Adrenal gland (tissue), 5 donors: ENCODE measurements around the gene TM4SF4.

Experiments used
- CTCF ChIP-seq, 6 experiments: fragments of 450-650 bp in 4 of 6; fragments of 200-600 bp in 2 of 6; sonication (generic) in 1 of 6; IDR thresholded peaks; 1 replicate in 5 of 6; 2 replicates in 1 of 6; pipeline versions ENCODE4 v1.5.1 to v1.8.0; 2016 to 2021; ENCODE audit warnings: antibody characterized with exemption in 6 of 6, mild to moderate bottlenecking in 2 of 6, moderate library complexity in 1 of 6
- POLR2A ChIP-seq, 2 donors: fragments of 450-650 bp; IDR thresholded peaks; one replicate each; pipeline ENCODE4 v1.6.1; 2017; ENCODE audit warnings: antibody characterized with exemption in 2 of 2, mild to moderate bottlenecking in 2 of 2, moderate library complexity in 1 of 2
- donor health status: DM: no; HTN: no; CAD: no.

GRCh38 chr3:149449182-149449581 is 25.3 kb upstream of the TM4SF4 start:
- TF ChIP-seq CTCF (IDR thresholded peaks at IDR 0.05) (no peak), POLR2A (IDR thresholded peaks at IDR 0.05) (no peak)
